NT2/D1 (cell line): ENCODE results near the gene LRMDA.

Source experiments
- DNase-seq: peaks from one replicate; pipeline ENCODE4 v3.0.0-alpha.2; 2011; ENCODE audit warnings: low read depth, low spot score
- H3K27me3 ChIP-seq: 2 replicates; pipeline ENCODE4 v1.6.0; 2011; ENCODE audit warnings: mild to moderate bottlenecking; ENCODE audit not compliant: insufficient read length, insufficient read depth
- H3K36me3 ChIP-seq: 2 replicates; pipeline ENCODE4 v1.6.1; 2011; ENCODE audit warnings: mild to moderate bottlenecking, low read length, mixed read lengths; ENCODE audit not compliant: insufficient read depth, insufficient read length
- H3K4me1 ChIP-seq: 2 replicates; pipeline ENCODE4 v1.5.1; 2011; ENCODE audit not compliant: insufficient read depth, insufficient read length
- H3K4me3 ChIP-seq: 2 replicates; pipeline ENCODE4 v1.5.1; 2011; ENCODE audit warnings: low read depth; ENCODE audit not compliant: insufficient read length
- H3K9ac ChIP-seq: 2 replicates; pipeline ENCODE4 v1.6.0; 2011; ENCODE audit warnings: low read depth; ENCODE audit not compliant: insufficient read length
- H3K9me3 ChIP-seq: 2 replicates; pipeline ENCODE4 v1.5.1; 2011; ENCODE audit warnings: mild to moderate bottlenecking, low read length; ENCODE audit not compliant: insufficient read depth
- SUZ12 ChIP-seq: IDR thresholded peaks from 2 replicates; pipeline ENCODE4 v1.6.1; 2011; ENCODE audit not compliant: insufficient read length, insufficient read depth; ENCODE audit errors: extremely low read depth
- YY1 ChIP-seq: IDR thresholded peaks from 2 replicates; pipeline ENCODE4 v1.6.1; 2011; ENCODE audit not compliant: insufficient read length, insufficient read depth
- ZNF274 ChIP-seq: IDR thresholded peaks from 2 replicates; pipeline ENCODE4 v1.6.1; 2011; ENCODE audit warnings: mild to moderate bottlenecking, low read depth, low read length

Gene LRMDA

DNA sequence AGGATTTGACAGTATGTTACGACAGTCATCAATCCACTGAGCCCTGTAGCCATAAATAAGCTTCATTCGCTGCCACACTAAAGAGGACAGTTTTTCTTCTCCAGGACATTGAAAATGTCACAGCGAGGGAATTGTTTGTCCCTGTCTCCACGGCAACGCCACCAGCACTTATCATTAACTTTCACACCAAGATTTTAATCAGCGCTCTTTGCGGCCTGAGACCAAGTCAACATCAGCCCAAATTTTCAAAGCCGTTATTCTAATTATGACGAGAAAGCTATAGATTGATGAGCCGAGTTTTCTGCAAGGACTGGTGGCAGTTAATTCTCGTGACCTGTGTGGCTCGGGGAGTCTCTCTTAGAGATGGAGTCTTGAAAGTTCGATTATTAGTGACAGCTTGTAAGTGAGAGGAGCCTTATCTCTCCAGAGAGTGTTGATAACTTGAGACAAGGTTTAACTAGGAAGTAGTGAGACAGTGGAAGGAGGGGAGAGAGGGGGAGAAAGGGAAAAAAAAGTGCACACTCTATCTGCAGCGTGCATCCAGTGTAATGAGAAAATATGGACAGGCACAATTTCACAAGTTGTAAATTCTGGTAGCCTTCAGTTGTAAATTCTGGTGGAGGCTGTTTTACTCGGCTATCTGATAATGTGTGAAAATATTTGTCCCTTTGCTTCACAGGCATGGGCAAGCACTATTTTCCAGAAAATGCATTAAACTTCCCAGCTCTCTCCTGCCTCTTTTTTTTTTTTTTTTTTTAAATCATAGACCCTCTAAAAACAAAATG, 473.3 kb downstream of the LRMDA start:
- H3K4me3 ChIP-seq = no peak overlapping the region
- no peaks in the 10 kb centered on the region for H3K4me1 ChIP-seq
- TF ChIP-seq YY1 (no peak), ZNF274 (no peak), SUZ12 (no peak)
- no peak overlapping the region for H3K9ac ChIP-seq
- no peaks in the 10 kb centered on the region for H3K36me3 ChIP-seq
- DNase-seq = no peak
- H3K27me3 ChIP-seq = no peaks in the 10 kb centered on the region
- no peaks in the 10 kb centered on the region; the same call in 1 of the 2 replicates for H3K9me3 ChIP-seq

DNA sequence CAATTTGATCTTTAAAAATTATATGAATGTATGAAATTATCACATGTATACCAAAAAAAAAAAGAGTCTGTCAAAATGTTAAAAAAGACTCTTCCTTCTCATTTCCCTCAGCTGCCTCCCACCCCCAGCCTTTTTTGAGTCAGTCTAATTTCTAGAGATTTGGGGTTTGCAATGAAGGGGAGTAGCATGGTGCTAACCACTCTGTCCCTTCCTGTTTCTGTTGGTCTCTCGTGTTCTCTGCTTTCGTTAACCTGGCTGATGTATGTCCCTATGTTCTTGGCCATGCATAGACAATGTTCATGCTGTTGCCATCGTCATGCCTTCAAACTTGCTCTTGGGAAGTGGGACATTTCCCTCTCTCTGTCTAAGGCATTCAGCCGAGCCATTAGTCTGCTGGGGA, 474.1 kb downstream of the LRMDA start:
- H3K4me1 ChIP-seq = no peaks in the 10 kb centered on the region
- H3K9ac ChIP-seq = no peak overlapping the region
- H3K27me3 ChIP-seq = no peaks in the 10 kb centered on the region
- TF ChIP-seq ZNF274 (no peak), SUZ12 (no peak), YY1 (no peak)
- no peak for DNase-seq
- no peaks in the 10 kb centered on the region; the same call in 1 of the 2 replicates for H3K9me3 ChIP-seq
- H3K4me3 ChIP-seq = no peak overlapping the region
- no peaks in the 10 kb centered on the region for H3K36me3 ChIP-seq

DNA sequence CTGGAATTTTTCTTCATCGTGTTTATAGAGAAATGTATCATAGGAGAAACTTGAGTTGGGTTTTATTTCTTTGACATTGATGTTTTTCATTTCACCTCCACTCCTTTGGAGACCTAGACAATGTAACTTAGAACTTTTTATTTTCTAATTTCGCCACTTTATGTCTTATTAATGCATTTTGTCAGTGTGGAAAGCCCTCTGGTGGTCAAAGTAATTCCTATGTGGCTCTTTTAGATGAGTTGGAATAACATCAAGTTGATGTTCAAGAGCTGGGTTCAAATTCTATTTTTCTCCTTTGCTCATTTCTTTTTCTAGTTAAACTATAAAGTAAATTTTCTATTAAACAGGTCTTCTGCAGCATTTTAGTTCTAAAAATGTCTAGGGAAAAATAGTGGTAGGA, 478.6 kb downstream of the LRMDA start:
- Histone ChIP-seq H3K36me3 (no peaks in the 10 kb centered on the region), H3K27me3 (no peaks in the 10 kb centered on the region), H3K4me3 (no peak overlapping the region), H3K9me3 (no peaks in the 10 kb centered on the region), H3K9ac (no peak overlapping the region), H3K4me1 (no peaks in the 10 kb centered on the region)
- TF ChIP-seq ZNF274 (no peak), SUZ12 (no peak), YY1 (no peak)
- no peak for DNase-seq

DNA sequence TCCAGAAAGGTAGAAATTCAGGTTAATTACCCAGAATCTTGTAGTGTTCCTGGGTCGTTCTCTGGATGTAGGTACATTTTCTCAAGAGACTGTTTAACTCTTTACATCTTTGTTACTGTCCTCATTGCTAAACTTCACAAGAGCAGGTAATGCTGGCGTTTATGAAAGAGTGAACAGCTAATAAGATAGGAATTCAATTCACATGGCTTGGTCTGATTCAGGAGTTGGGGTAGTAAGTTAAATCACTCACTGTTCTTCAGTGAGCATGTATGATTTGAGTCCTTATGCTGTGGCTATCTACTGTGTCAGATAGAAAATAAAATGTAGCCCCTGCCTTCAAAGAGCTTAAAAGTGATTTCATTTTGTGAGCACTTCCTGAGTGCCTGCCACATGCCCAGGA, 480.0 kb downstream of the LRMDA start:
- no peak for DNase-seq
- Histone ChIP-seq H3K9ac (no peak overlapping the region), H3K9me3 (no peaks in the 10 kb centered on the region), H3K4me3 (no peak overlapping the region), H3K36me3 (no peaks in the 10 kb centered on the region), H3K27me3 (no peaks in the 10 kb centered on the region), H3K4me1 (no peaks in the 10 kb centered on the region)
- TF ChIP-seq SUZ12 = no peak
- no peak for TF ChIP-seq ZNF274
- no peak for TF ChIP-seq YY1

DNA sequence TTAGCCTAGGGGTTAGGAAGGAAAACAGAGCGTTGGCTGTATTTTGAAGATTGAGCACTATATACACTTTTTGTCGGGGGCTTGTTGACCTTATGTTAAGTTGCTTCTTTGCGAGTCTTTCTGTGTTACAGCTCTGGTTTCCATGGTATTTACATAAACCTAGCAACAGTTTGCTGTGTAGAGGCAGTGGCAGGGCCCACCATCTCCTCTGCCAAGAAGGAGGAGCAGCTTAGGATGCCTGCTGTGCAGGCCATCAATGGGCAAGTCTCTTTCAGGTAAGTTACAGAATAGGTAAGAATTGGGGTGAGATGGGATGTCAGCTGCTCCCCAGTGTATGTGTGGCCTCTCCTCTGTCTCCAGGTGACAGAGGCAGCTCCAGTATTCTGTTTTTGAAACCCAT, 485.5 kb downstream of the LRMDA start:
- H3K9ac ChIP-seq = no peak overlapping the region
- no peak overlapping the region for H3K4me3 ChIP-seq
- H3K36me3 ChIP-seq = no peaks in the 10 kb centered on the region
- TF ChIP-seq SUZ12 = no peak
- no peak for TF ChIP-seq ZNF274
- TF ChIP-seq YY1 = no peak
- H3K4me1 ChIP-seq = no peaks in the 10 kb centered on the region
- no peaks in the 10 kb centered on the region for H3K27me3 ChIP-seq
- no peak for DNase-seq
- no peaks in the 10 kb centered on the region for H3K9me3 ChIP-seq

DNA sequence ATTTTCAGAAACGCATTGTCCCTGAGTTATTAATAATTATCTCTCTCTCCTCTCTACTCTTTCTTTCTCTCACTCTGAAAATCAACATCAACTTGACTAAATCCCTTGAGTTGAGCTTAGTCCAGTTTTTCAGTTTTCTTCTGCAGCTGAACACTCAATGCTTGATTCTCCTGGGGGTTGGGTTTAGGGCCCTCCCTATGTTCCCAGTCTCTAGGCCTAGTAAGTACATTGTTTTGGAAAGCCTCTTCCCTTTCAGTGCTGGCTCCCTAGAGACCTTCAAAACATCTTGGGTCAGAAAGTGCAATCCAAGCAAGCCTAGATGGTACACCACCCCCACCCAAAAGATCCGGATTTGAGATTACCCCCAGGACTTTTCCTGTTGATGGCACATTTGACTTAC, 488.5 kb downstream of the LRMDA start:
- no peak for DNase-seq
- H3K9ac ChIP-seq = no peak overlapping the region
- TF ChIP-seq ZNF274 = no peak
- TF ChIP-seq SUZ12 = no peak
- no peak for TF ChIP-seq YY1
- no peaks in the 10 kb centered on the region for H3K27me3 ChIP-seq
- H3K9me3 ChIP-seq = no peaks in the 10 kb centered on the region
- no peak overlapping the region for H3K4me3 ChIP-seq
- no peaks in the 10 kb centered on the region for H3K4me1 ChIP-seq
- H3K36me3 ChIP-seq = no peaks in the 10 kb centered on the region

DNA sequence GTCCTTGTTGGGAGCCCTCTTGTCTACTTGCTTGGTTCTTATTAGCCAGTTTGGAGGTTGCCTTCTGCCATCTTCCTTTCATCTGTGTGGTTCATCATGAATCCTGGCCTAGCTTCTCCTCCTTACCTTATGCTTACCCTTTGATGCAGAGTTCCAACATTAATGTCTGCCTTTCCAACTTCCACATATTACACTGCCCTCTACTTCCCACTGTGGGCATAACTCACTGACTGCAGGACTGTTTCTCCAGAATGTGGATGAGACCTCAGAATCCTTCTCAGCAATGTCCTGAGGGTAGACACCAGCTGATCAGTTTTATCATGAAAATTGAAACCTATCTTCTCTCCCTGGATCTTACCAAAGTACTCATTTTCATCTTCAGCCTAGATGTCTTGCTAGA, 491.0 kb downstream of the LRMDA start:
- TF ChIP-seq YY1 (no peak), SUZ12 (no peak), ZNF274 (no peak)
- Histone ChIP-seq H3K27me3 (no peaks in the 10 kb centered on the region), H3K36me3 (no peaks in the 10 kb centered on the region), H3K4me3 (no peak overlapping the region), H3K9me3 (no peaks in the 10 kb centered on the region), H3K4me1 (no peaks in the 10 kb centered on the region), H3K9ac (no peak overlapping the region)
- DNase-seq = no peak
